SK-N-SH (cell line): ENCODE measurements around the gene RTN4RL1.

Experiments used
- ELF1 ChIP-seq: IDR thresholded peaks from 2 replicates; pipeline ENCODE4 v1.4.0; 2012
- EP300 ChIP-seq, 2 experiments: IDR thresholded peaks; 2 replicates each; pipeline versions ENCODE4 v1.4.0 to v1.6.1; 2012; ENCODE audit warnings: borderline replicate concordance in 1 of 2, low read depth in 1 of 2, low read length in 1 of 2
- GABPA ChIP-seq: IDR thresholded peaks from 2 replicates; pipeline ENCODE4 v1.4.0; 2012; ENCODE audit warnings: low read depth, mild to moderate bottlenecking
- POLR2AphosphoS5 ChIP-seq: IDR thresholded peaks from 2 replicates; pipeline ENCODE4 v1.6.1; 2012; ENCODE audit warnings: low read depth, low read length
- TAF1 ChIP-seq: IDR thresholded peaks from 2 replicates; pipeline ENCODE4 v1.6.1; 2012; ENCODE audit warnings: low read depth, mild to moderate bottlenecking, low read length, moderate library complexity, borderline replicate concordance
- TCF12 ChIP-seq: IDR thresholded peaks from 2 replicates; pipeline ENCODE4 v1.4.0; 2012
- YY1 ChIP-seq: IDR thresholded peaks from 2 replicates; pipeline ENCODE4 v1.4.0; 2012; ENCODE audit warnings: low read depth, mild to moderate bottlenecking

DNA sequence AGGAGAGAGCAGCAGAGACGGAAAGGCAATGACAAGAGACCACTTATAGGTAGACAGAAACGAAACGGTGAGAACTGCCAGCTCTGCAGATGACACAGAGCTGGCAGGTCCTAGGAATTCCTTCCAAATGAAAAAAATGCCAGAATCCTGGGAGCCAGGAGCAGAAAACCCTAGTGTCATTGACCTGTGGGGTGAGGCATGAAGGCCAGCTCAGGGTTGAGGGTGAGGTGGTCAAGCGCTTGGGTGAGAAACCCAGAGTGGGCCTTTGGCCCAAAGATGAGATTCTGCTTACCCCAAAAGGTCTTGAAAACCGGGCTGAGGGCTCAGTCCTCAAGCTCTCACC lies 39.0 kb upstream of the RTN4RL1 start:
- no peak for TF ChIP-seq EP300 (IDR thresholded peaks at IDR 0.05; ENCODE audit: borderline replicate concordance in 1 of 2, low read depth in 1 of 2, low read length in 1 of 2)
- TF ChIP-seq GABPA, result no peak
- TF ChIP-seq YY1, result no peak
- no peak for TF ChIP-seq ELF1
- TF ChIP-seq TCF12, result no peak
- no peak for TF ChIP-seq TAF1
- no peak for TF ChIP-seq POLR2AphosphoS5
